ENCODE results near the gene PCGF3.

GRCh38 chr4:735583-735982 lies 30.0 kb downstream of the PCGF3 start:
- TF ChIP-seq CTCF (IDR thresholded peaks at IDR 0.05): no peak
- no peak for TF ChIP-seq POLR2AphosphoS5 (IDR thresholded peaks at IDR 0.05)
- TF ChIP-seq POLR2A (IDR thresholded peaks at IDR 0.05; ENCODE audit: low read depth): no peak

Data from esophagus muscularis mucosa (tissue), 3 donors.